ENCODE results near the gene COL8A2.

DNA sequence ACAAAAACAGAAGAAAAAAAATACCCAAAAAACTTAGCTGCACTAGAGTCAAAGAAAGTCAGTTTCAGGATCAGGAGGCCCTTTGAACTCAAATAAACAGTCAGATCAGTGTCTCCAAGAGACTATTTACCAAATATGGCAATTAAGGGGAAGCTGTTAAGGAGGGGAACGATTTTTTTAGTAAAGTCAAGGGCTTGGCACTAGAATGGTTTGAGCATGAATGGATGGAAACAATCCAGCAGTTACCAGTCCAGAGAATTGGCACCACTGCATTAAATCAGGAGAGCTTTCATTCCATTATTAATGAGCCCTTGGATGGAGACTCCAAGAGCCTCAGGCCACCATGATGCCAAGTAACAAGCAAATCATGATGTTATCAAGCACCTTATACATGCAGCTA, 17.1 kb upstream of the COL8A2 start:
- TF ChIP-seq, protein P1, sequence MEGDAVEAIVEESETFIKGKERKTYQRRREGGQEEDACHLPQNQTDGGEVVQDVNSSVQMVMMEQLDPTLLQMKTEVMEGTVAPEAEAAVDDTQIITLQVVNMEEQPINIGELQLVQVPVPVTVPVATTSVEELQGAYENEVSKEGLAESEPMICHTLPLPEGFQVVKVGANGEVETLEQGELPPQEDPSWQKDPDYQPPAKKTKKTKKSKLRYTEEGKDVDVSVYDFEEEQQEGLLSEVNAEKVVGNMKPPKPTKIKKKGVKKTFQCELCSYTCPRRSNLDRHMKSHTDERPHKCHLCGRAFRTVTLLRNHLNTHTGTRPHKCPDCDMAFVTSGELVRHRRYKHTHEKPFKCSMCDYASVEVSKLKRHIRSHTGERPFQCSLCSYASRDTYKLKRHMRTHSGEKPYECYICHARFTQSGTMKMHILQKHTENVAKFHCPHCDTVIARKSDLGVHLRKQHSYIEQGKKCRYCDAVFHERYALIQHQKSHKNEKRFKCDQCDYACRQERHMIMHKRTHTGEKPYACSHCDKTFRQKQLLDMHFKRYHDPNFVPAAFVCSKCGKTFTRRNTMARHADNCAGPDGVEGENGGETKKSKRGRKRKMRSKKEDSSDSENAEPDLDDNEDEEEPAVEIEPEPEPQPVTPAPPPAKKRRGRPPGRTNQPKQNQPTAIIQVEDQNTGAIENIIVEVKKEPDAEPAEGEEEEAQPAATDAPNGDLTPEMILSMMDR (conservative IDR thresholded peaks at IDR 0.05; ENCODE audit: low read depth, low read length): no peak
- no peak for TF ChIP-seq EZH2 (IDR thresholded peaks at IDR 0.05; ENCODE audit: borderline replicate concordance, low read depth, low read length, poor library complexity, severe bottlenecking)

All from A673 (cell line).